Karpas-422 (cell line): Measurements from ENCODE around the gene CST11. TPM values are rescaled to one million over a fixed set of nuclear protein-coding genes. Genes with fewer than 3 reads are reported as not detected.

Experiments used
- DNase-seq: peaks from one replicate; pipeline ENCODE4 v3.0.0-alpha.2; 2015
- H2AFZ ChIP-seq: fragments of 200-600 bp; sonication (generic); 2 replicates; pipeline ENCODE4 v1.6.1; 2014; ENCODE audit warnings: antibody characterized with exemption, low read length, mixed read lengths
- H3K27ac ChIP-seq: fragments of 200-600 bp; sonication (generic); 2 replicates; pipeline ENCODE4 v1.5.1; 2014; ENCODE audit warnings: mild to moderate bottlenecking, low read length, moderate library complexity
- H3K27me3 ChIP-seq: fragments of 200-600 bp; sonication (generic); 2 replicates; pipeline ENCODE4 v1.6.1; 2014; ENCODE audit warnings: low read length, mixed read lengths
- H3K36me3 ChIP-seq: fragments of 200-600 bp; sonication (generic); 2 replicates; pipeline ENCODE4 v1.6.1; 2014; ENCODE audit warnings: low read length, mixed read lengths; ENCODE audit not compliant: insufficient read depth
- H3K4me1 ChIP-seq: fragments of 200-600 bp; sonication (generic); 2 replicates; pipeline ENCODE4 v1.6.1; 2014; ENCODE audit warnings: mild to moderate bottlenecking, low read length, mixed read lengths
- H3K4me2 ChIP-seq: fragments of 200-600 bp; sonication (generic); 2 replicates; pipeline ENCODE4 v1.6.1; 2014; ENCODE audit warnings: low read length, low read depth, mild to moderate bottlenecking; ENCODE audit not compliant: poor library complexity, severe bottlenecking
- H3K4me3 ChIP-seq: fragments of 200-600 bp; sonication (generic); 2 replicates; pipeline ENCODE4 v1.5.1; 2014; ENCODE audit warnings: mild to moderate bottlenecking, antibody characterized with exemption, low read length, mixed read lengths
- H3K79me2 ChIP-seq: fragments of 200-600 bp; sonication (generic); 2 replicates; pipeline ENCODE4 v1.6.1; 2014; ENCODE audit warnings: mild to moderate bottlenecking, low read length, mixed read lengths
- H3K9ac ChIP-seq: fragments of 200-600 bp; sonication (generic); 2 replicates; pipeline ENCODE4 v1.6.0; 2014; ENCODE audit warnings: low read length
- H3K9me2 ChIP-seq: fragments of 200-600 bp; sonication (generic), shearing (Covaris generic); replicated peaks from 2 replicates; pipeline ENCODE4 v1.6.0; 2014; ENCODE audit warnings: mild to moderate bottlenecking, low read length, moderate library complexity; ENCODE audit not compliant: insufficient read depth
- H3K9me3 ChIP-seq: fragments of 300-700, 200-600 bp; sonication (generic); 2 replicates; pipeline ENCODE4 v1.6.1; 2014; ENCODE audit warnings: low read length, mixed read lengths
- H4K20me1 ChIP-seq: fragments of 200-600 bp; sonication (generic); 2 replicates; pipeline ENCODE4 v1.6.1; 2014; ENCODE audit warnings: mild to moderate bottlenecking, antibody characterized with exemption, low read length, low read depth; ENCODE audit not compliant: insufficient read depth
- small RNA-seq: library from RNA; depleted of rRNA; stranded (forward); fragments of <200 nt; gene quantifications from one replicate; pipeline ENCODE3, GENCODE V24; 2014
- total RNA-seq: library from RNA; depleted of rRNA; stranded (reverse); fragments of >200 nt; shearing (Covaris generic); gene quantifications from 2 replicates; pipeline ENCODE4 v1.2.3, GENCODE V29; 2014; ENCODE audit warnings: low replicate concordance; rRNA removed

The CST11 gene
- total RNA-seq, 1 experiment from 2014 or later: not detected

DNA sequence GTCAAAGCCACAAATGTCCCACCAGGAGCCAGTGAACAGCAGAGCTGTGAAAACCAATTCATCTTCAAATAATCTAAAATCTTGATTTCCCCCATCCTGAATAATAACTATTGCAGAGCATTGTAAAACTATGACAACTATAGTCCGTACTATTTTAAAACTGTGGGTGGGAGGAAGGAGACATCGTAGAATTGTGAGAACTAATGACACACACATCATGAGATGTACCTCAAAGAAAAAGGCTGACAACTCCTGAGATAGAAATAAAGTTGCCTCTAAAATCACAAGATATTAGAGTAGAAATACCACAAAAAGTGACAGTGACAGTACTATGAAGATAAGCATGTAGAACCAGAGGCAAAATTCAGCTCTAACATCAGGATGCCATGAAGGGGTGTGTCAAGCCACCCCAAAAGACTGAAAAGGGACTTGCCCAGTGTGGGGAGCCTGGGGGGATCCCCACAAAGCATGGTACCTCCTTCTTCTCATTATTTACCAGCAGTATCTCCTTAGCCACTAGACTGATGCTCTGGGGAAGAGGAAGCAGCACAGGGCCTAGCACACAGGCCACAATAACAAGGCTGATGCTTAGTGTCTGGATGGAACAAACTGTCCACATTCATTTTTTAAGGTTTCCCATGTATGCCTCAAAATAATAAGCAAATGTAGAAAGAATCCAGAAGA is 44.8 kb downstream of the CST11 start:
- Histone ChIP-seq H3K79me2 (peaks cover 99% of the 10 kb centered on the region), H3K9me3 (no peaks in the 10 kb centered on the region), H3K27ac (no peak overlapping the region), H2AFZ (no peak overlapping the region), H4K20me1 (0 out of 2 replicates have a peak, but pooled peaks cover 4% of the 10 kb centered on the region), H3K4me2 (no peak overlapping the region), H3K4me1 (peaks cover 9% of the 10 kb centered on the region; the same call in 1 of the 2 replicates), H3K9me2 (no peaks in the 10 kb centered on the region), H3K4me3 (no peak overlapping the region), H3K27me3 (no peaks in the 10 kb centered on the region), H3K36me3 (peaks cover 4% of the 10 kb centered on the region; the same call in 1 of the 2 replicates), H3K9ac (no peak overlapping the region)
- no peak for DNase-seq

DNA sequence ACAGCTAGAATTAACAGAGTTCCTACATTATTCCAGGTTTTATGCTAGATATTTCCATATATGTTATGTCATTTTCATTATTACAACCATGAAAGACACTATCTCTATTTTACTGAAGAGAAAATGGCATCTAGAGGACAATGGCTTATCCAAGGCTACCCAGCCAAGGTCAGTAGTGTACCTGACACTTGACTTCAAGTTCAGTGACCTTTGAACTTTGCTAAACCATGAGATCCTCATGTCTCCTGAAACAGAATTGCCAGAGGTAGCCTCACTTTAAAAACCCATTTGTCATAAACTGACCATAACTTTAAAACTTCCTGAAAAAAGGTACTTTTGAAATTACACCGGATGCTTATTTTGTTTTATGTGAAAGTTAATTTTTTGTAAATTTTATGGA is 45.8 kb downstream of the CST11 start:
- H3K4me2 ChIP-seq: no peak overlapping the region
- no peak for DNase-seq
- H3K9me2 ChIP-seq: no peaks in the 10 kb centered on the region
- no peaks in the 10 kb centered on the region for H3K27me3 ChIP-seq
- peaks cover 99% of the 10 kb centered on the region for H3K79me2 ChIP-seq
- H2AFZ ChIP-seq: no peak overlapping the region
- peaks cover 5% of the 10 kb centered on the region; the same call in 1 of the 2 replicates for H3K4me1 ChIP-seq
- H3K27ac ChIP-seq: no peak overlapping the region
- H4K20me1 ChIP-seq: no peaks in the 10 kb centered on the region
- no peaks in the 10 kb centered on the region for H3K9me3 ChIP-seq
- H3K9ac ChIP-seq: no peak overlapping the region
- H3K4me3 ChIP-seq: no peak overlapping the region
- peaks cover 14% of the 10 kb centered on the region; the same call in 1 of the 2 replicates for H3K36me3 ChIP-seq

DNA sequence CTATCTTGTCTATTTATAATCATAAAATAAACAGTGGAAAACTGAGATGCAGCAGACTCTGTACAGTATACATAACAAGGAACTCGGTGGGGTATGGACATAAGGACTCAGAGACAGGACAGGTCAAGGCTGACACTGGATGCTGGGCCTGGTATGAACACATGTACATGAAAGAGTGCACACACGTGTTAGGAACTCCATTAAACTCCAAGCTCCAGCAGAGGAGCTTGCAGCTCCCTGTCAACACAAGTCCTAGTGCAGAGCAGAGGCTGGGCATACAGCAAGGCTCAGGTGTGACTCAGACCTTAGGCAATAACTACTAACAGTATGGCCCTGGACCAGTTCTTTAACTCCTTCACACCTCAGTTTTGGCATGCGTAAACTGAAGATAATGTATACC is 48.5 kb downstream of the CST11 start:
- DNase-seq: no peak
- Histone ChIP-seq H2AFZ (no peak overlapping the region), H3K27ac (no peak overlapping the region), H3K4me1 (peaks cover 16% of the 10 kb centered on the region), H3K4me3 (no peak overlapping the region), H3K79me2 (peaks cover 99% of the 10 kb centered on the region), H3K9me3 (no peaks in the 10 kb centered on the region), H3K4me2 (no peak overlapping the region), H4K20me1 (no peaks in the 10 kb centered on the region), H3K9me2 (no peaks in the 10 kb centered on the region), H3K36me3 (peaks cover 13% of the 10 kb centered on the region; the same call in 1 of the 2 replicates), H3K9ac (no peak overlapping the region), H3K27me3 (no peaks in the 10 kb centered on the region)

GRCh38 chr20:23403751-23404150 is 48.9 kb downstream of the CST11 start:
- Histone ChIP-seq H3K4me2 (no peak overlapping the region), H3K27me3 (no peaks in the 10 kb centered on the region), H3K9me3 (no peaks in the 10 kb centered on the region), H3K27ac (no peak overlapping the region), H3K9ac (no peak overlapping the region), H2AFZ (no peak overlapping the region), H3K4me3 (no peak overlapping the region), H3K36me3 (peaks cover 10% of the 10 kb centered on the region; the same call in 1 of the 2 replicates), H4K20me1 (no peaks in the 10 kb centered on the region), H3K4me1 (peaks cover 16% of the 10 kb centered on the region), H3K79me2 (peaks cover 99% of the 10 kb centered on the region), H3K9me2 (no peaks in the 10 kb centered on the region)
- no peak for DNase-seq

- Histone ChIP-seq H3K27ac (no peak overlapping the region), H3K27me3 (no peaks in the 10 kb centered on the region), H3K9me2 (no peaks in the 10 kb centered on the region), H2AFZ (no peak overlapping the region), H3K9ac (no peak overlapping the region), H3K79me2 (peaks cover 94% of the 10 kb centered on the region), H3K4me2 (no peak overlapping the region), H3K9me3 (no peaks in the 10 kb centered on the region), H3K4me3 (no peak overlapping the region), H4K20me1 (no peaks in the 10 kb centered on the region), H3K36me3 (peaks cover 10% of the 10 kb centered on the region; the same call in 1 of the 2 replicates), H3K4me1 (peaks cover 13% of the 10 kb centered on the region)
- DNase-seq: no peak
These were observed 51.6 kb downstream of the CST11 start for GRCh38 chr20:23401051-23401450.

Small RNAs within 50 kb of the gene (small RNA-seq; reads per million reads assigned to genes)
- gene RF00019: not detected

Other genes starting within 250 kb of the CST11 start
- gene NXT1, start 102.1 kb downstream of the CST11 start, total RNA-seq: 36.9 and 51.1 TPM in 2 replicates
- gene GZF1, start 90.7 kb downstream of the CST11 start, total RNA-seq: 13.9 and 41.4 TPM in 2 replicates
- 32.6 and 35.1 TPM in 2 replicates for gene NAPB, start 31.4 kb downstream of the CST11 start, total RNA-seq
- not detected in 2 replicates for gene CSTL1, start 13.2 kb downstream of the CST11 start, total RNA-seq
- not detected in 2 replicates for gene CST8, start 38.2 kb upstream of the CST11 start, total RNA-seq
- gene CST9L, start 115.6 kb upstream of the CST11 start, total RNA-seq: not detected in 2 replicates
- gene CST9, start 153.0 kb upstream of the CST11 start, total RNA-seq: not detected in 2 replicates
- not detected in 2 replicates for gene CST3, start 185.1 kb upstream of the CST11 start, total RNA-seq
- not detected in 2 replicates for gene CST4, start 236.2 kb upstream of the CST11 start, total RNA-seq